K562 (cell line): ENCODE results near the gene C1orf50. TPM values are rescaled to one million over a fixed set of nuclear protein-coding genes. Genes with fewer than 3 reads are reported as not detected.
A peak's percentile ranks its signal among the peaks of the same experiment; 100 is the strongest.

Experiments used
- ATAC-seq: fragments of 200-7000 bp; cut with Tn5 transposase; 3 replicates; pipeline ENCODE4 v1.9.1; 2020; ENCODE audit warnings: moderate library complexity
- BruUV-seq: library from RNA; stranded (reverse); fragments of 400-500 nt; replicated peaks from 2 replicates; lab custom pipeline; 2021; lab: Mats Ljungman, UMichigan
- CTCF ChIA-PET: fragments of 300-600 bp; formaldehyde crosslinking; extraction: SDS; loops from one replicate; lab custom pipeline; 2021; ENCODE audit warnings: low intra/inter-chr PET ratio; lab: Yijun Ruan, JAX
- POLR2A ChIA-PET: fragments of 300-600, 350-650 bp; sonication (Branson Sonifier 250); formaldehyde crosslinking; extraction: SDS; loops from one replicate; lab custom pipeline; 2021; ENCODE audit warnings: antibody characterized with exemption, inconsistent platforms; lab: Yijun Ruan, JAX
- DNase-seq, 4 experiments: peaks; one replicate each; pipeline versions ENCODE4 v3.0.0 to v3.0.0-alpha.2; 2011 to 2018; ENCODE audit warnings: low spot score in 3 of 4, mixed read lengths in 3 of 4; ENCODE audit errors: extremely low read depth in 1 of 4
- FAIRE-seq: peaks from 2 replicates; lab custom pipeline; 2011; peaks lifted over from hg19 to GRCh38; lab: Jason Lieb, UNC
- H2AFZ ChIP-seq: 2 replicates; pipeline ENCODE4 v1.6.0; 2011; ENCODE audit warnings: low read depth, low read length, control low read depth, inconsistent platforms
- H3K27ac ChIP-seq: fragments of 200-600 bp; 3 replicates; pipeline ENCODE4 v1.8.0; 2011; ENCODE audit warnings: low read depth, mild to moderate bottlenecking, control low read depth, inconsistent platforms, low read length, moderate library complexity, mixed read lengths; ENCODE audit errors: extremely low read depth
- H3K27me3 ChIP-seq, 2 experiments: fragments of 300-600 bp in 1 of 2; 2 replicates in 1 of 2; 3 replicates in 1 of 2; pipeline versions ENCODE4 v1.6.0 to v1.8.0; 2011; ENCODE audit warnings: inconsistent platforms in 2 of 2, low read length in 2 of 2, mild to moderate bottlenecking in 1 of 2, mixed read lengths in 1 of 2, moderate library complexity in 1 of 2; ENCODE audit not compliant: control insufficient read depth in 2 of 2, insufficient read depth in 2 of 2
- H3K36me3 ChIP-seq: fragments of 300-600 bp; 3 replicates; pipeline ENCODE4 v1.8.0; 2011; ENCODE audit warnings: mild to moderate bottlenecking, low read length, inconsistent platforms; ENCODE audit not compliant: control insufficient read depth, insufficient read depth
- H3K4me1 ChIP-seq, 2 experiments: fragments of 200-600 bp in 1 of 2; replicated peaks in 1 of 2; 2 replicates in 1 of 2; 3 replicates in 1 of 2; pipeline versions ENCODE4 v1.5.1 to v1.8.0; 2011; ENCODE audit warnings: inconsistent platforms in 2 of 2, low read length in 2 of 2, mild to moderate bottlenecking in 1 of 2, mixed read lengths in 1 of 2, moderate library complexity in 1 of 2; ENCODE audit not compliant: control insufficient read depth in 2 of 2, insufficient read depth in 2 of 2
- H3K4me2 ChIP-seq: 2 replicates; pipeline ENCODE4 v1.6.1; 2011; ENCODE audit warnings: low read length, control low read depth, inconsistent platforms, mixed read lengths; ENCODE audit not compliant: insufficient read depth
- H3K4me3 ChIP-seq: fragments of 200-600 bp; sonication (generic), shearing (Covaris generic); 2 replicates; pipeline ENCODE4 v1.5.1; 2016; ENCODE audit warnings: control low read depth, inconsistent platforms
- H3K79me2 ChIP-seq: fragments of 200-600 bp; 3 replicates; pipeline ENCODE4 v1.8.0; 2011; ENCODE audit warnings: low read length, inconsistent platforms; ENCODE audit not compliant: control insufficient read depth, insufficient read depth
- H3K9ac ChIP-seq, 2 experiments: 2 replicates each; pipeline versions ENCODE4 v1.6.0 to v1.6.1; 2011; ENCODE audit warnings: low read depth in 2 of 2, low read length in 2 of 2, control low read depth in 1 of 2, inconsistent platforms in 1 of 2, mild to moderate bottlenecking in 1 of 2, mixed read lengths in 1 of 2; ENCODE audit not compliant: insufficient read depth in 1 of 2
- H3K9me1 ChIP-seq: one replicate; pipeline ENCODE4 v1.6.0; 2011; ENCODE audit warnings: inconsistent platforms, mild to moderate bottlenecking, low read length, moderate library complexity; ENCODE audit not compliant: control insufficient read depth, insufficient read depth
- H3K9me3 ChIP-seq: replicated peaks from 2 replicates; pipeline ENCODE4 v1.5.1; 2011; ENCODE audit warnings: low read depth, low read length, inconsistent platforms; ENCODE audit not compliant: control insufficient read depth, insufficient read depth
- H4K20me1 ChIP-seq: replicated peaks from 2 replicates; pipeline ENCODE4 v1.6.1; 2011; ENCODE audit warnings: low read length, inconsistent platforms, mixed read lengths; ENCODE audit not compliant: control insufficient read depth, insufficient read depth
- BCOR ChIP-seq: fragments of 450-650 bp; IDR thresholded peaks from 2 replicates; pipeline ENCODE4 v1.6.1; 2016
- GTF2F1 ChIP-seq: IDR thresholded peaks from 2 replicates; pipeline ENCODE4 v1.6.1; 2011; ENCODE audit warnings: low read depth, low read length, improper control_type of control experiment
- HDAC1 ChIP-seq, 2 experiments: fragments of 450-650 bp; IDR thresholded peaks; 2 replicates each; pipeline ENCODE4 v1.6.1; 2016 to 2017; ENCODE audit warnings: inconsistent platforms in 1 of 2, mild to moderate bottlenecking in 1 of 2, moderate library complexity in 1 of 2
- HIVEP1 ChIP-seq: fragments of 250-450 bp; sonication (Bioruptor Pico); IDR thresholded peaks from 2 replicates; pipeline ENCODE4 v1.4.0; 2020; ENCODE audit warnings: mild to moderate bottlenecking
- JUNB ChIP-seq: fragments of 450-650 bp; formaldehyde crosslinking; conservative IDR thresholded peaks from 2 replicates; pipeline ENCODE4 v1.4.0; 2020; ENCODE audit warnings: mild to moderate bottlenecking
- MAFK ChIP-seq: IDR thresholded peaks from 2 replicates; pipeline ENCODE4 v1.6.1; 2011; ENCODE audit warnings: low read length, improper control_type of control experiment
- NCOA1 ChIP-seq: fragments of 450-650 bp; IDR thresholded peaks from 2 replicates; pipeline ENCODE4 v1.6.1; 2016; ENCODE audit warnings: low read depth
- RBM17 ChIP-seq: fragments of 200-400 bp; formaldehyde crosslinking; IDR thresholded peaks from 2 replicates; pipeline ENCODE4 v1.6.1; 2017; ENCODE audit warnings: low read depth, mild to moderate bottlenecking, low read length, borderline replicate concordance
- RBM25 ChIP-seq: fragments of 200-400 bp; formaldehyde crosslinking; IDR thresholded peaks from 2 replicates; pipeline ENCODE4 v1.6.1; 2018; ENCODE audit warnings: low read length, low read depth, moderate library complexity; ENCODE audit not compliant: severe bottlenecking
- RFX7 ChIP-seq: fragments of 250-450 bp; sonication (Bioruptor Pico); IDR thresholded peaks from 2 replicates; pipeline ENCODE4 v1.5.1; 2021; ENCODE audit warnings: mild to moderate bottlenecking
- TEAD4 ChIP-seq, 2 experiments: sonication (generic) in 1 of 2; formaldehyde crosslinking in 1 of 2; IDR thresholded peaks; 2 replicates each; pipeline versions ENCODE4 v1.6.1 to v1.8.0; 2012 to 2022; ENCODE audit warnings: borderline replicate concordance in 1 of 2, inconsistent platforms in 1 of 2, low read length in 1 of 2, mild to moderate bottlenecking in 1 of 2, missing genetic modification reagents in 1 of 2
- ZKSCAN1 ChIP-seq: fragments of 150-350 bp; IDR thresholded peaks from 2 replicates; pipeline ENCODE4 v1.6.1; 2016; ENCODE audit warnings: low read depth, low read length
- ZNF121 ChIP-seq: sonication (generic); formaldehyde crosslinking; conservative IDR thresholded peaks from 2 replicates; pipeline ENCODE4 v1.8.0; 2022; ENCODE audit warnings: missing genetic modification reagents
- ZNF212 ChIP-seq: fragments of 450-650 bp; formaldehyde crosslinking; IDR thresholded peaks from 2 replicates; pipeline ENCODE4 v1.4.0; 2020; ENCODE audit warnings: mild to moderate bottlenecking
- ZNF282 ChIP-seq: sonication (generic); formaldehyde crosslinking; IDR thresholded peaks from 2 replicates; pipeline ENCODE4 v1.8.1; 2023; ENCODE audit warnings: missing genetic modification reagents
- ZNF75A ChIP-seq: fragments of 450-650 bp; formaldehyde crosslinking; IDR thresholded peaks from 2 replicates; pipeline ENCODE4 v1.4.0; 2020; ENCODE audit warnings: mild to moderate bottlenecking
- WGBS: fragments of 100-300 bp; shearing (Covaris generic); methylation state at CpG from one replicate; pipeline ENCODE4 v1.1.6; 2016; ENCODE audit warnings: low coverage, mixed read lengths; ENCODE audit not compliant: insufficient coverage; ENCODE audit errors: missing lambda C conversion rate; 5-methylcytosine and 5-hydroxymethylcytosine counted together
- in situ Hi-C: fragments of 300-500 bp; cut with MboI; formaldehyde crosslinking; loops from 4 replicates; pipeline ENCODE4 v1.15.0; 2018; ENCODE audit warnings: inconsistent platforms, mixed read lengths
- intact Hi-C: fragments of 100-400 bp; cut with micrococcal nuclease; formaldehyde crosslinking; loops from 2 replicates; pipeline ENCODE4 v1.14.2; 2022
- polyA plus RNA-seq, 8 experiments: library from polyadenylated mRNA; depleted of rRNA in 4 of 8; stranded (reverse) in 5 of 8; unstranded in 3 of 8; fragments of >200 nt; fragmentation: Nextera tagmentation in 2 of 8; fragmentation: Illumina TruSeq in 1 of 8; extraction: Ambion mirVana in 2 of 8; extraction: Trizol in 1 of 8; gene quantifications; 2 replicates each; pipeline versions ENCODE4 v1.2.1 to v1.2.3, GENCODE V29; 2011 to 2014; ENCODE audit warnings: inconsistent platforms in 1 of 8, missing spikeins in 1 of 8
- total RNA-seq, 7 experiments: library from RNA; depleted of rRNA in 6 of 7; stranded (reverse); fragments of >200 nt in 6 of 7; fragmentation: Illumina TruSeq in 2 of 7; extraction: Trizol in 2 of 7; gene quantifications; 2 replicates each; pipeline versions ENCODE4 v1.2.1 to v1.2.3, GENCODE V29; 2011 to 2021; ENCODE audit warnings: low replicate concordance in 1 of 7
- TF ChIP-seq, protein P1 (sequence below): sonication (generic); formaldehyde crosslinking; IDR thresholded peaks from 2 replicates; pipeline ENCODE4 v1.8.0; 2022; ENCODE audit warnings: mild to moderate bottlenecking, low read depth, missing genetic modification reagents
- TF ChIP-seq, protein P2 (sequence below): fragments of 450-650 bp; IDR thresholded peaks from 2 replicates; pipeline ENCODE4 v1.6.1; 2018; ENCODE audit not compliant: partially characterized antibody
- TF ChIP-seq, protein P3 (sequence below): sonication (generic); formaldehyde crosslinking; IDR thresholded peaks from 2 replicates; pipeline ENCODE4 v1.8.1; 2023; ENCODE audit warnings: mild to moderate bottlenecking, missing genetic modification reagents

The C1orf50 gene
- total and polyA plus RNA-seq, 9 of the 15 experiments (the other 6 are each of a cell fraction or from before 2014, with no cell fraction given) = 0.55 to 13.9 (median 5.2) TPM

DNA sequence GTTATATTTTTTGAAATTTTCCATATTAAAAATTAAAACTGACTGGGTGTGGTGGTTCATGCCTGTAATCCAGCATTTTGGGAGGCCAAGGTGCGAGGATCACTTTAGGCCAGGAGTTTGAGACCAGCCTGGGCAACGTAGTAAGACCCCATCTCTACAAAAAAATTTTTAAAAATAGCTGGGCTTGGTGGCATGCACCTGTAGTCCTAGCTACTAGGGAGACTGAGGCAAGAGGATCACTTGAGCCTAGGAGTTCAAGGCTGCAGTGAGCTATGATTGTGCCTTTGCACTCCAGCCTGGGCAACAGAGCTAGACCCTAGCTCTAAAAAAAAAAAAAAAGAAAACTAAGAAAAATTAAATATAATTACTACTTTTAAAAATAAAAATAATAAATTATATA, 54.6 kb downstream of the C1orf50 start:
- FAIRE-seq (no peak), DNase-seq (no peak), ATAC-seq (no peak)
- H3K36me3 ChIP-seq = no peaks in the 10 kb centered on the region
- no peaks in the 10 kb centered on the region for H3K9me1 ChIP-seq
- peaks cover 42% of the 10 kb centered on the region for H3K79me2 ChIP-seq
- H4K20me1 ChIP-seq = no peaks in the 10 kb centered on the region
- no peaks in the 10 kb centered on the region for H3K27me3 ChIP-seq
- H3K9ac ChIP-seq = no peak overlapping the region
- ChIA-PET POLR2A (interaction anchor here (1.0 to 8.7 kb wide), 6 partner anchors 9 to 135 kb away, joined by 3 to 76 read pairs (median 4); partner anchors contain the start of gene ZNF691), CTCF (no interaction called here)
- intact Hi-C loops (loop anchor here (5.0 kb wide), 1 partner anchor 141 kb away; no protein-coding TSS in a partner anchor), in situ Hi-C loops (no loop called here)
- H3K4me1 ChIP-seq = peaks cover 20 to 63% of the 10 kb centered on the region in 2 experiments
- no peak overlapping the region for H3K27ac ChIP-seq
- H3K4me3 ChIP-seq = no peak overlapping the region
- no peak overlapping the region for H2AFZ ChIP-seq
- no peaks in the 10 kb centered on the region for H3K9me3 ChIP-seq
- BruUV-seq = no TSS peak
- 92% methylated on average over 2 of the region's 2 CpGs for WGBS
- H3K4me2 ChIP-seq = no peak overlapping the region
- TF ChIP-seq, protein P1, sequence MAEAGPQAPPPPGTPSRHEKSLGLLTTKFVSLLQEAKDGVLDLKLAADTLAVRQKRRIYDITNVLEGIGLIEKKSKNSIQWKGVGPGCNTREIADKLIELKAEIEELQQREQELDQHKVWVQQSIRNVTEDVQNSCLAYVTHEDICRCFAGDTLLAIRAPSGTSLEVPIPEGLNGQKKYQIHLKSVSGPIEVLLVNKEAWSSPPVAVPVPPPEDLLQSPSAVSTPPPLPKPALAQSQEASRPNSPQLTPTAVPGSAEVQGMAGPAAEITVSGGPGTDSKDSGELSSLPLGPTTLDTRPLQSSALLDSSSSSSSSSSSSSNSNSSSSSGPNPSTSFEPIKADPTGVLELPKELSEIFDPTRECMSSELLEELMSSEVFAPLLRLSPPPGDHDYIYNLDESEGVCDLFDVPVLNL = no peak
- no peak for TF ChIP-seq ZNF212
- peak; percentile 96 for TF ChIP-seq ZNF121
- 0 out of 4 replicates have a peak, but pooled peaks of 1 of the 2 experiments have one; percentile 43 for TF ChIP-seq HDAC1 (IDR thresholded peaks at IDR 0.05)
- TF ChIP-seq ZKSCAN1 = no peak
- TF ChIP-seq JUNB (CRISPR knock-in tag) = no peak
- no peak for TF ChIP-seq ZNF282
- no peak for TF ChIP-seq GTF2F1
- TF ChIP-seq RBM25 = peak; percentile 56
- TF ChIP-seq NCOA1 = no peak
- TF ChIP-seq HIVEP1 (CRISPR knock-in tag) = no peak
- TF ChIP-seq TEAD4 (IDR thresholded peaks at IDR 0.05; ENCODE audit: low read length) = no peak
- no peak for TF ChIP-seq TEAD4 (CRISPR knock-in tag; IDR thresholded peaks at IDR 0.05; ENCODE audit: borderline replicate concordance)
- TF ChIP-seq RFX7 (CRISPR knock-in tag) = no peak
- TF ChIP-seq MAFK = no peak
- TF ChIP-seq, protein P2, sequence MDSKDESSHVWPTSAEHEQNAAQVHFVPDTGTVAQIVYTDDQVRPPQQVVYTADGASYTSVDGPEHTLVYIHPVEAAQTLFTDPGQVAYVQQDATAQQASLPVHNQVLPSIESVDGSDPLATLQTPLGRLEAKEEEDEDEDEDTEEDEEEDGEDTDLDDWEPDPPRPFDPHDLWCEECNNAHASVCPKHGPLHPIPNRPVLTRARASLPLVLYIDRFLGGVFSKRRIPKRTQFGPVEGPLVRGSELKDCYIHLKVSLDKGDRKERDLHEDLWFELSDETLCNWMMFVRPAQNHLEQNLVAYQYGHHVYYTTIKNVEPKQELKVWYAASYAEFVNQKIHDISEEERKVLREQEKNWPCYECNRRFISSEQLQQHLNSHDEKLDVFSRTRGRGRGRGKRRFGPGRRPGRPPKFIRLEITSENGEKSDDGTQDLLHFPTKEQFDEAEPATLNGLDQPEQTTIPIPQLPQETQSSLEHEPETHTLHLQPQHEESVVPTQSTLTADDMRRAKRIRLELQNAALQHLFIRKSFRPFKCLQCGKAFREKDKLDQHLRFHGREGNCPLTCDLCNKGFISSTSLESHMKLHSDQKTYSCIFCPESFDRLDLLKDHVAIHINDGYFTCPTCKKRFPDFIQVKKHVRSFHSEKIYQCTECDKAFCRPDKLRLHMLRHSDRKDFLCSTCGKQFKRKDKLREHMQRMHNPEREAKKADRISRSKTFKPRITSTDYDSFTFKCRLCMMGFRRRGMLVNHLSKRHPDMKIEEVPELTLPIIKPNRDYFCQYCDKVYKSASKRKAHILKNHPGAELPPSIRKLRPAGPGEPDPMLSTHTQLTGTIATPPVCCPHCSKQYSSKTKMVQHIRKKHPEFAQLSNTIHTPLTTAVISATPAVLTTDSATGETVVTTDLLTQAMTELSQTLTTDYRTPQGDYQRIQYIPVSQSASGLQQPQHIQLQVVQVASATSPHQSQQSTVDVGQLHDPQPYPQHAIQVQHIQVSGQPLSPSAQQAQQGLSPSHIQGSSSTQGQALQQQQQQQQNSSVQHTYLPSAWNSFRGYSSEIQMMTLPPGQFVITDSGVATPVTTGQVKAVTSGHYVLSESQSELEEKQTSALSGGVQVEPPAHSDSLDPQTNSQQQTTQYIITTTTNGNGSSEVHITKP = no peak
- no peak for TF ChIP-seq ZNF75A (CRISPR knock-in tag)
- no peak for TF ChIP-seq RBM17
- TF ChIP-seq, protein P3, sequence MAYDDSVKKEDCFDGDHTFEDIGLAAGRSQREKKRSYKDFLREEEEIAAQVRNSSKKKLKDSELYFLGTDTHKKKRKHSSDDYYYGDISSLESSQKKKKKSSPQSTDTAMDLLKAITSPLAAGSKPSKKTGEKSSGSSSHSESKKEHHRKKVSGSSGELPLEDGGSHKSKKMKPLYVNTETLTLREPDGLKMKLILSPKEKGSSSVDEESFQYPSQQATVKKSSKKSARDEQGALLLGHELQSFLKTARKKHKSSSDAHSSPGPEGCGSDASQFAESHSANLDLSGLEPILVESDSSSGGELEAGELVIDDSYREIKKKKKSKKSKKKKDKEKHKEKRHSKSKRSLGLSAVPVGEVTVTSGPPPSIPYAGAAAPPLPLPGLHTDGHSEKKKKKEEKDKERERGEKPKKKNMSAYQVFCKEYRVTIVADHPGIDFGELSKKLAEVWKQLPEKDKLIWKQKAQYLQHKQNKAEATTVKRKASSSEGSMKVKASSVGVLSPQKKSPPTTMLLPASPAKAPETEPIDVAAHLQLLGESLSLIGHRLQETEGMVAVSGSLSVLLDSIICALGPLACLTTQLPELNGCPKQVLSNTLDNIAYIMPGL (CRISPR knock-in tag) = no peak
- peak; percentile 70; the same call in 1 of the 2 replicates for TF ChIP-seq BCOR
